RPMI8226 (cell line): ENCODE data around the gene TNFRSF25.
A peak's percentile ranks its signal among the peaks of the same experiment; 100 is the strongest.

Experiments used
- DNase-seq: peaks from one replicate; pipeline ENCODE4 v3.0.0-alpha.2; 2015

The TNFRSF25 gene

DNA sequence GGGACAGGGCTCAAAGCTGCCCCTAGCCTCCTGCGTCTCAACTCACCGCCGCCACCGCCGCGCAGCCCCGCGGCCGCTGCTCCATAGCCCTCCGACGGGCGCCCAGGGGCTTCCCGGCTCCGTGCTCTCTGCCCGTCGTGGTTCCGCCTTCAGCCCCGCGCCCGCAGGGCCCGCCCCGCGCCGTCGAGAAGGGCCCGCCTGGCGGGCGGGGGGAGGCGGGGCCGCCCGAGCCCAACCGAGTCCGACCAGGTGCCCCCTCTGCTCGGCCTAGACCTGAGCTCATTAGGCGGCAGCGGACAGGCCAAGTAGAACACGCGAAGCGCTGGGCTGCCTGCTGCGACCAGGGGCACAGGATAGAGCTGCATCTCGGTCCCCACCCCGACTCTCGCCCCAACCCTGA is at the start of gene TNFRSF25:
TNFRSF25 (minus strand) TSS at position 151 of the 400 bp plus-strand sequence; CDS start at position 85, 66 bp downstream.
- peak; percentile 55 for DNase-seq

DNA sequence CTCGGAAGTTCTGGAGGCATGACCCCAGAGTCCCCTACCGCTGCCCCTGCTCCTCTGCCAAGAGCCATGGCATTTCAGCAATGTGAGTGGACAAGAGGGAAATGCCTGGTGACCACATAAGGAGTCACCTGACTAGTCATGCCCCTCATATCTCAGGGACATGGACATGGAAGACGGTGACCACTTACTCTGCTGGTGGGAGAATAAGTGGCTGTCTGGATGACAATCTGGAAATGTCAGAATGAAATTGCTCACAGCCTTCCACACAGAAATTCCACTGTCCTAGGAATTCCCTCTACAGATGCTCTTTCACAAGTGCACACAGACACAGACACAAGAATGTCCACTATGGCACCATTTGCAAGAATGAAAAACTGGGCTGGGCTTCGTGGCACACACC is 49.8 kb upstream of the TNFRSF25 start:
- DNase-seq = no peak

DNA sequence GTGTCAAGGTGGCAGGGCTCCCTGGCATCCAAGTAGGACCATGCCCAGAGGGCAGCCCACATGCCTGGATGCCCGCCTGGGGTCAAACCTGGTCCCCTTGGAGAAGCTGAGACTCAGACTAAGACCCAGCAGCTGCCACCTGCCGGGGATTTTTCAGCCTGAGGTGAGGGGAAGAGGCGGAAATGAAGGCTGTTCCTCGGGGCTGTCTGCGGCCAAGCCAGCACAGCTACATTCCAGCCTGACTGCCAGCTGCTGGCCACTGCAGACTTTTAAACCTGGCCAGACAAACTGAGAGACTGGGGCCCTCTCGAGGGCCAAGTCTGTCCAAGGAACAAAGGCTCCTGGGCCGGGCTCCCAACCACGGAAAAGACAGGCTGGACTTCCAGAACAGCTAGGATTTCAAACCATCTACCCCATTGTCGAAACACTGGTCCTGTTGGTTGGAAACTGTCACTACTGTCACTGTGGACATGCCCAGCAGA is 47.4 kb upstream of the TNFRSF25 start:
- peak; percentile 66 for DNase-seq

GRCh38 chr1:6512908-6513280 is 46.9 kb upstream of the TNFRSF25 start:
- no peak for DNase-seq

DNA sequence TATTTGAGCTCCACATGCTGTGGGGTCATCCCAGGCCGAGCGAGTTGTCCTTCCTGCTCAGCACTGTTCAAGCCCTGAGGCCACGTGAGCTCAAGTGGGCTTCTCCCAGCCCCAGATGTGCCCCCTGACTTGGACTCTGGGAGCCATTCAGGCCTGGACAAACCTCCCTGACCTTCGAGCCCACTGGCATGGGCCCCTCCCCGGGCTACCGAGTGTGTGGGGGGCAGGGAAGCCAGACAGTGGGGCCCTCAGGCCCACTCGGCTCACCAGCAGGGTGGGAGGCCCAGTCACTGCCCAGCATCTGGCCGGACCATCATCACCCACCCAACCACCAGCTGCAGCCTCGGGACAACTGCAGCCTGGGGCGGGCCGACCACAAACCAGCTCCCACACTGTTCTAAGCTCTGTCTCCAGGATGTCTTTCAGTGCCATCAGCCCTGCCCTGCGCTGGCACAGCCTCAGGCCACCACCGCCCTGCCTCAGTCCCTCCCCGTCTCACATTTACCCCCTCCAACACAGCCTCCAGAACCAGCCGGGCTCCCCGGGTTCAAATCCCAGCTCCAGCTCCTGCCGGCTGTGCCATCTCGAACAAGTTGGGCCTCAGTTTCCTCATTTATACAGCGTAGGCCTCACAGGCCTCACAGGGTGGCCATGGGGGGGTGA is 46.4 kb upstream of the TNFRSF25 start:
- DNase-seq = no peak

DNA sequence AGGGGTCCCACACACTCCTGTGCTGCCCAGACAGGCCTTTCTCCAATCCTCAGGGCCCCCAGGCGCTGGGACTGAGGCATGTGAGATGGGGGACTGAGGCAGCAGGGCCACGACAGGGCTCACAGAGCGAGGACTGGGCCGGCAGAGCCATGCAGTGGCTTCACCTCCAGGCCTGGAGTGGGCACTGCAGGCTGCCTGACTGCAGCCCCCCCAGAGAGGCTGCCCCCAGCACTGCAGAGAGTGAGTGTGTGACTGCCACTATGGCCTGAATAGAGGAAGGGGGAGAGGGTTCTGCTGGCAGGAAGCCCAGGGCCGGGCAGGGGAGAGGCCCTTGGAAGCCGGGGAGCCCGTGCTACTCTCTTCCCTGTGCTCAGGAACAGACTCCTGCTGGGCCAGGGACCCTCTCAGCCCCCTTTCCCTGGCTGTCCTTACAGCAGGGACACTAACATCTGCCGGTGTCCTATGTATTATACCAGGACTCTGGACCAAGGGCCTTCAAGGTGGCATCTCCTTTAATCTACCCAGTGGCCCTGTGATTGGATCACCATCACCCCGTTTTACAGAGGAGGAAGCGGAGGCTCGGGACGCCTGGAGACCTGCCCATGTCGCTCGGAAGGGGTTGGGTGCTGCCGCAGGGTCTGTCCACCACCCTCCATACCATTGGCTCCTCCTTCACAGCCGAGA is 45.7 kb upstream of the TNFRSF25 start:
- DNase-seq = no peak

- DNase-seq = no peak
Observed at GRCh38 chr1:6511056-6511455, 45.1 kb upstream of the TNFRSF25 start.

- DNase-seq = no peak
Observed at GRCh38 chr1:6510493-6510892, 44.5 kb upstream of the TNFRSF25 start.

DNA sequence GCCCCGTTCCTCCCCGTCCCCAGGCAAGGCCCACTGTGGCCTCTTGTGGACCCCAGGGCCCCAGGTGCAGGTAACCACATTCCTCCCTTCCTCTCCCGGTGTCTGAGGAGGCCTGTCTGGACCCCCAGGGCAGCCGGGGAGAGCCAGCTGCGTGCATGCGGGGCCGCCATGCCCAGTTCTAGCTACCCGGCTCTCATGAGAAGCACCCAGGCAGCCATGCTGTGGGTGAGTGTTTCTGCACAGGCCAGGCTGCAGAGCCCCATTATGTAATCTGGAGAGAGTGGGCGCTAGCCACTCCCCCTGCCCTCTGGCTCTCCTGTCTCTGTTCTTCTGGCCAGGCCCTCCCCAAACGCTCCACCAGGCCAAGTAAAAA is 43.9 kb upstream of the TNFRSF25 start:
- DNase-seq = no peak

DNA sequence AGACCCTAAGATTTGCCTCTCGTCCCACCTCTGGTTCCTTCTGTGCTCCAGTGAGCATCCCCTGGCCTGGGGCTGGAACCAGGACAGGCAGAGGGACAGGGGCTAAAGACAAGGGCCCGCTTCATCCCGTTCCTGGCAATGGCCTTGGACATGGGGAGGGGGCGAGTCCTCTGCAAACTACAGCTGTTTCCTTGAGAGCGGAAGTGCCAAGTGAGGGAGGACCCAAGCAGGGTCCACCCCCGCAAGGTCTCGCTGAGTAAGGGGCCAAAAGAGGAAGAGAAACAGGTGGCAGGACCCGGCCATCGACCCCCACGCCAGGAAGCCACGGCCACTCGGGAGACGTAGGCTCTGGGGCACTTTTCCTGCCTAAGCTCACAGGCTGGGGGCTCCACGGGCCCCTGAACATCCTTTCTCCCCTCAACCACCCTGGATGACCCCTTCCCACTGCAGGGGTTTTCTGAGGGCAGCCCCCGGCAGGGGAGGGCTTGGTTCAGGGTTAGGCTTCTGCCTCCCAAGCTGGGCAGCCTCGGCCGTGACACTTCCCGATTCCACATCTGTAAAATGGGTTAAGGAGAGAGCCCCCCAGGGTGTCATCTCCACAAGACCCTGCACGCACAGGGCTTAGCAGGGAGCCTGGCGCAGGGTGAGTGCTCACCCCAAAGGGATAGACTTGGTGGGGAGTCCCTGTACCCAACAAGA is 43.4 kb upstream of the TNFRSF25 start:
- no peak for DNase-seq

- no peak for DNase-seq
Observed at GRCh38 chr1:6508816-6509189, 42.8 kb upstream of the TNFRSF25 start.

DNA sequence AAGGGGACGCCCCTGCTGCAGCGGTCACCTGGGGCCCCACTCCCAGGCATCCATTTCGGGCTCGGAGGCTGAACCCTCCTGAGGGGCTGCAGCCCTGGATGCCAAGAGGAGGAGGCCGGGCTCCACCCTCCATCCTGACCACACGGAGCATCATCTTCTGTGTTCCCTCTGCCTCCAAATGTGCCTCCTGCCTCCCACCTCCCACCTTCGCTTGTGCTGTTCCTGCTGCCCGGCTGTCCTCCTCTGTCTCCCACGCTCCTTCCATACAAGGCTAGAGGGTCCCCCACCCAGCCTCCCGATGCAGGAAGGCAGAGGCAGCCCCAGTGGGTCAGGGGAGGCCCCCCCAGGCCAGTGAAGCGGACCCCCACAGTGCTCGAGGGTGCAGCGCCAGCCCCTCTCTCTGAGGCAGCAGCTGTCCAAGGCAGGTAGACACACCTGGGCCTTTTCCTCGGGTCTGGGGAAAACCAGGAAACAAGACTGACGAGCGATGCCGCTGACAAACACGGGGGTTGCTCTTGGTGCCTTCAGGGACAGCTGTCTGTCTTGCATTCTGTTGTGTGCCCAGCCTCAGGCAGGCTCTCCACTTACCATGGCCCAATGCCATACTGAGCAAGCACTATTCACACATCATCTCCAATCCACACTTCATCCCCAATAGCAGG is 42.3 kb upstream of the TNFRSF25 start:
- DNase-seq = peak; percentile 47

GRCh38 chr1:6507461-6507911 is 41.5 kb upstream of the TNFRSF25 start:
- DNase-seq = no peak

GRCh38 chr1:6507037-6507428 is 41.1 kb upstream of the TNFRSF25 start:
- DNase-seq = no peak

- DNase-seq = no peak
Observed at GRCh38 chr1:6506210-6507036, 40.5 kb upstream of the TNFRSF25 start.

GRCh38 chr1:6505367-6506209 is 39.6 kb upstream of the TNFRSF25 start:
- DNase-seq = no peak

- DNase-seq = no peak
Observed at GRCh38 chr1:6504887-6505286, 38.9 kb upstream of the TNFRSF25 start.

DNA sequence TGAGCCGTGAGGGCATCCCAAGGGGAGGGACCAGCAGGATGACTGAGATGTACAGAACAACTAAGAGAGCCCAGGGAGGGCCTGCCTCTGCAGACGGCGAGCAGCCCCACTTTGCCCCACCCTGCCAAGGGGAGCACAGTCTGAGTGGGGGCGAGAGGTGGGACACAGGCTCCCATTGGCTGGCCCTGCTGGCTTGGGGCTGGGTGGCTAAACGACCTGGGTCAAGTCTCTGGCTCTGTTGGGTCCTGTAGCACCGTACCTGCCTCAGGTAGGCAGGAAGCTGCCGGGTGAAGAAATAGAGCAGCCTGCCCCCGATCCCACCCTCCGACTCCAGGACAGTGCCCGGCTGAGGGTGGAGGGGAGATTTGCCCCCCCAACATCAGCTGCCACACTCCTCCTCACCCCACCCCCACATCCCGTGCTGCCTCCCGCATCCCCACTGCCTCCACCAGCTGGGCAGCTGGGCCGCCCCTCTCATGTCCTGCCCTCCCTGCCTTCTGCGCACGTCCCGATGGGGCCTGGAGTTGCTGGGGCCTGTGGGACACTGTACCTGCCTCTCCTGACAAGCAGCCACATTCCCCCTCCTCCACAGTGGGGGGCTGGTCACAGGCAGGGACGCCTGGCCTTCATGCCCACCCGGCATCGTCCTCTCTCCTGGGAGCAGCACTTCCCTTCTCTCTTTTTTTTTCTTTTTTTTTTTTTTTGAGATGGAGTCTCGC is 38.1 kb upstream of the TNFRSF25 start:
- DNase-seq = no peak

DNA sequence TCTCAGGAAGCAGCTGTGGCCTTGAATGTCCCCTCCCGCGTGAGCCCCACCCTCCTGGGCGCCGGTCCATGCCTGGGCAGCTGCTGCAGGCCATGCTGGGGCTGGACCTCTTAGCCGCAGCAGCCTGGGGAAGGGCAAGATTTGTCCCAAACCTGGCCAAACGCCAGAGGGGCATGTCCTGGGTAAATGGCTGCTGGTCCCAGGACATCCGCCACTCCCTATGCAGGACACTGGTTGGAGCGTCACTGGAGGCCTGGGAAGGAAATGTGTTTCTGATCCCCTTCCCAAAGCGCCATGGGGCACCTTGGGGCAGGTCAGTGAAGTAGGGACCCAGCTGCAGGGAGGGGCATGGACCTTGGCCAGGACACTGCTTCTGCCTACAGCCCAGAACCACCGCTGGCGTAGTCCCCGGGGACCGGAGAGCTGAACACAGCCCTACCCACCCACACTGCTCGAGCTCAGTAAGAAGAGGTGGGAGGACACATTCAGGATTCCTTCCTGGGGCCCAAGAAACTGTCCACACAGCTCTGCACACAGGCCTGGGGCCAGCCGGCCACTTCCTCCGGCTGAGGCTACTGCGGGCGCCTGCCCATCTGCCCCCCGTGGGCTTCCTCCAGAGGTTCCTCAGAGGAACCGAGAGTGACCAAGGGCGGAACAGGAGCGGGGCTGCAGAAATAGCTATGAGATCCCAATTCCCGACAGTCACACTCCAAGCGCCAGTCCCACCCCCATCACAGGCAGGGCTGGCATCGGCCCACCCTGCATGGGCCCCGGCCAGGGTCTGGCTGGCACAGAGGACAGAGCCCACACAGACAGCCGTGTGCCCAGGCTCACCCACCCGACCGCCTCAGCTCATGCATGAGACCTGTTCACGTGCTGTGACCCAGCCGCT is 36.3 kb upstream of the TNFRSF25 start:
- no peak for DNase-seq
